GM15510 (cell line): ENCODE measurements around the gene SLC35E4.

Experiments
- POLR2A ChIP-seq: IDR thresholded peaks from 3 replicates; pipeline ENCODE4 v1.6.1; 2011; ENCODE audit warnings: borderline replicate concordance; ENCODE audit not compliant: insufficient read length; ENCODE audit errors: extremely low read depth

The SLC35E4 gene

GRCh38 chr22:30635273-30636225 lies at the start of gene SLC35E4:
Gene SLC35E4 (plus strand): TSS chr22:30635781. CDS start chr22:30636451, 670 bp downstream.
- TF ChIP-seq POLR2A = peak; percentile 60

- TF ChIP-seq POLR2A = no peak
Measured at GRCh38 chr22:30586414-30586813, 49.2 kb upstream of the SLC35E4 start.

GRCh38 chr22:30591191-30591587 lies 44.4 kb upstream of the SLC35E4 start:
- TF ChIP-seq POLR2A = no peak

- TF ChIP-seq POLR2A = peak; percentile 50
Measured at GRCh38 chr22:30591588-30592359, 43.8 kb upstream of the SLC35E4 start, which contains the start of gene PES1. Gene PES1 (minus strand): TSS chr22:30591910. CDS start chr22:30591833, 77 bp downstream.

GRCh38 chr22:30596199-30596598 lies 39.4 kb upstream of the SLC35E4 start:
- TF ChIP-seq POLR2A = no peak

GRCh38 chr22:30596886-30597285 lies 38.7 kb upstream of the SLC35E4 start:
- TF ChIP-seq POLR2A = no peak

GRCh38 chr22:30598986-30599385 lies 36.6 kb upstream of the SLC35E4 start:
- TF ChIP-seq POLR2A = no peak

- TF ChIP-seq POLR2A = no peak
Measured at GRCh38 chr22:30600921-30601320, 34.7 kb upstream of the SLC35E4 start.

GRCh38 chr22:30601464-30601863 lies 34.1 kb upstream of the SLC35E4 start:
- TF ChIP-seq POLR2A = no peak

- TF ChIP-seq POLR2A = no peak
Measured at GRCh38 chr22:30602049-30602448, 33.5 kb upstream of the SLC35E4 start.

- no peak for TF ChIP-seq POLR2A
Measured at GRCh38 chr22:30603801-30604200, 31.8 kb upstream of the SLC35E4 start.

- no peak for TF ChIP-seq POLR2A
Measured at GRCh38 chr22:30604723-30605122, 30.9 kb upstream of the SLC35E4 start.

GRCh38 chr22:30605449-30606110 lies 30.0 kb upstream of the SLC35E4 start:
- TF ChIP-seq POLR2A = no peak

GRCh38 chr22:30606455-30607299 lies 28.9 kb upstream of the SLC35E4 start, which contains the start of gene TCN2:
Gene TCN2 (plus strand): TSS chr22:30607174. CDS start chr22:30607332, 158 bp downstream.
- no peak for TF ChIP-seq POLR2A
